Stimulated activated CD8-positive, alpha-beta memory T cell treated with anti-CD3 and anti-CD28 coated beads, Interleukin-15, amount 100 ng/mL, for 1 hour (primary cell): ENCODE measurements around the gene ZNF606.
A peak's percentile ranks its signal among the peaks of the same experiment; 100 is the strongest.
"Not testable (repeated sequence)": the region's sequence is repeated elsewhere in the genome, so short reads cannot be mapped to it uniquely, and the experiment has no call there.

Source experiments
- DNase-seq: peaks from one replicate; pipeline ENCODE4 v3.0.0-alpha.2; 2020; ENCODE audit warnings: low read depth

The ZNF606 gene

DNA sequence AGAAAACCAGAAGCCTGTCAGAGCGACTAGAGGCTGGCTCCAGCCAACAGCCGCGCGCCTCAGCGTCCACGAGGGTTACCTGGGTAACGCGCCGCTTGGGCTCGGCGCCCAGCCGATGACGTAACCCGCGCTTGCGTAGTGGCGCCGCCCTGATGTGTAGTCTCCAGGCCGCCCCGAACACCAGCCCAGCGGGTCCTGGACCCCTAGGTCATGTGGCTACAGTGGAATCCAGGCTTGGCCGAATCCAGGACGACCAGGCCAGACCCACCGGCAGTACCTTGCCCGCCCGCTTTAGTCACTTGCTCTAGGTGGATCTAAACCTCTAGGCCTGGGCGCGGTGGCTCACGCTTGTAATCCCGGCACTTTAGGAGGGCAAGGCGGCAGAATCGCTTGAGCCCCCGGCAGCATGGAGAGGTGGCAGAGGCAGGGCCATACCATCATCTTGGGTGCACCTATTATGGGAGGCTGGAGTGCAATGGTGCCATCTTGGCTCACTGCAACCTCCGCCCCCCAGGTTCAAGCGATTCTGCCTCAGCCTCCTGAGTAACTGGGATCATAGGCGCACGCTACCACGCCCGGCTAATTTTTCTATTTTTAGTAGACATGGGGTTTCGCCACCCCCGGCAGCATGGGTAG lies 7.2 kb upstream of the ZNF606 start:
- DNase-seq: no peak

DNA sequence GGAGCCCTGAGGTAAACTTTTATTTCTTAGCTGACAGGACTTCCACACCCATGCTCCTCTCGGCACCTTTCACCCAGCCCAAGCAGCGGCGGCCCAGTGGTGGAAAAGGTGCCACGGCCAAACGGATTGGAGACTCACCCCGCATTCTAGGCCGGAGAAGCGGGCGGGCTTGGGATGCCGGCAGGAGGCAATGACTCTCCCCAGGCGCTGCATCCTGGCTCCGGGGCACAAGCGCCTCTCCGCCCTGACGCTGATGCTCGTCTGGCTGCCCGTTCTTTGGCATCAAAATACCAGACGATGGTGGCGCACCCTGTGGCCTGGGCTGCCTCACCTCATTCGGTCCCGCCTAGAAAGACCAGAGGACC lies 6.7 kb upstream of the ZNF606 start:
- DNase-seq: no peak

DNA sequence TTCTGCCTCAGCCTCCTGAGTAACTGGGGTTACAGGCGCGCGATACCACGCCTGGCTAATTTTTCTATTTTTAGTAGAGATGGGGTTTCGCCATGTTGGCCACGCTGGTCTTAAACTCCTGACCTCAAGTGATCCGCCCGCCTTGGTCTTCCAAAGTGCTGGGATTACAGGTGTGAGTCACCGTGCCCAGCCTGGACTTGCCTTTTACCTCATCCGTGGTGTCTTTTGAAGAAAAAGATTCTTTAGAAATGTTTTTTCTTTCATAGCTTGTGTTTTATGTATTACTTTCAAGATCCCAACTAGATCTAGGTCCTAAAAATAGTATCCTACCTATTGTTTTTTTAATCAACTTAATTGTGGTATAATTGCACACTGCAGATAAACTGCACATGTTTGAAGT lies 6.3 kb upstream of the ZNF606 start:
- DNase-seq: not testable (repeated sequence)

DNA sequence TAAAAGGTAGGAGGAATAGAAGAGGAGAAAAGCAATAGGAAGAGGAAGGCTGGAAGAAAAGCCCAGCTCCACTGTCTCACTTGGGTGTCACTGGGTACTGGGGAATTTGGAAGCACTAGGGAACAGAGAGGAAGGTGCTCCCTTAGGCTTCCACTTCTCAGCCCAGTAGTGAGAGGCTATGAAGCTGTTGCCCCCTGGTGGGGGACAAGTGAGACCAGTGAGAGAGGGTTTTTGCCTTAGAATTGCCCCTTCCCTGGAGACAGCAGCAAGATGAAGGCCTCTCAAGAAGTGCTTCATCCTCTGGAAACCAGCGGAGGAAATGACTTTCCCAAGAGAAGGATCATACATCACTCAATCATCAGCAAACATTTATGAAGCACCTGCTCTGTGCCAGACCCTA lies 4.7 kb upstream of the ZNF606 start:
- no peak for DNase-seq

DNA sequence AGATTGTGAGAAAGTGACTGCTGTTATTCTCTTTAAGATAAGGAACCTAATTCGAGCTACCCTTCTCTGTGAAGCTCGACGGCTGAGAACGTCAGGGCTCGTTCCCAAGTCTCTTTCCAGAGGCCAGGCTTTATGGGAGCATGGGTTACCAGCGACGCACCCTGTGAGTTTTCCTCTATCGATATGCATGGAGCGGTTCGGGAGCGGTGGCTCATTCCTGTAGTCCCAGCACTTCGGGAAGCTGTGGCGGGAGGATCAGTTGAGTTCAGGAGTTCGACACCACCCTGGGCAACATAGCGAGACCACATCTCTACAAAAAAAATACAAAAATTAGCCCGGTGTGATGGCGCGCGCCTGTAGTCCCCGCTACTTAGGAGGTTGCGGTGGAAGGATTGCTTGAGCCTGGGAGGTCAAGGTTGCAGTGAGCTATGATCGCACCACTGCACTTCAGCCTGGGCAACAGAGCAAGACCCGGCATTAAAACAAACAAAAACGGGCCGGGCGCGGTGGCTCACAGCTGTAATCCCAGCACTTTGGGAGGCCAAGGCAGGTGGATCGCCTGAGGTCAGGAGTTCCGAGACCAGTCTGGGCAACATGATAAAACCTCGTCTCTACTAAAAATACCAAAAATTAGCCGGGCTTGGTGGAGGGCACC lies 681 bp upstream of the ZNF606 start:
- no peak for DNase-seq

DNA sequence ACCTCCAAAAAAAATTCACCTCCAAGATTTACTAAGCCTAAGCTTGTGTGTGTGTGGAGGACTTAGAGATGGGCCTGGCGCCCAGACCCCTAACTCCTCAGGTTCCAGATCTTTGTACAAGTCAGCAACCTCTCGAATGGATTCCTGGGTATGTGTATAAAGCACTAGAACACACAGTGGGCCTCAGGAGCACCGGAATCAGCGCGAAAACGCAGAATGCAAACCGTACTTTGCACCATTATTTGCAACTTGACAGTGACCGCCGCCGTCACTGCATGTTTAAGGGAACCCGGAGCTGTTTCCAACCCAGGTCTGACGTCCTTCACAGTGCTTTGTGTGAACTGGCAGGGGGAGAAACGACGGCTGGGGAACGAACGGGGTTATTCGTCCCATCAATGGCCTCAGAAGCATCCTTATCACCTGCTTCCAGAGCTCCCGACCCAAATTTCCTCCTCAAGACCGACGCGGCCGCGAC lies 688 bp downstream of the ZNF606 start:
- no peak for DNase-seq

DNA sequence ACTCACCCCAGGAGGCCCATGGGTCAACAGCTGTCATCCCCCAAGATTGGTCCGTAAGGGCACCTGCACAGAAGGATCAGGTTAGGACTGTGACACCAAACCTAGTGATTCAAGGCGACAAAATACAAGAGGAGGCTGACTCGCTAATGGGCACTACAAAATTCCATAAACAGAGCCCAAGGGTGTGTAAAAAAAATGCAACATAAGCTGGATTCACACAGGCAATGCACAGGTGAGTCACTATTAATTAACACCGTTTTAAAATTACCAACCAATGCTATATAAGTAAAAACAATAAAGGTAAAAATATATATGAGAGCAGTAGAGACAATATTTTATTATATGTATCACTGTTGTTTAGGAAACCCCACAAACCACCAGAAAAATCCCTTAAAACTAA lies 1.9 kb downstream of the ZNF606 start:
- DNase-seq: no peak

DNA sequence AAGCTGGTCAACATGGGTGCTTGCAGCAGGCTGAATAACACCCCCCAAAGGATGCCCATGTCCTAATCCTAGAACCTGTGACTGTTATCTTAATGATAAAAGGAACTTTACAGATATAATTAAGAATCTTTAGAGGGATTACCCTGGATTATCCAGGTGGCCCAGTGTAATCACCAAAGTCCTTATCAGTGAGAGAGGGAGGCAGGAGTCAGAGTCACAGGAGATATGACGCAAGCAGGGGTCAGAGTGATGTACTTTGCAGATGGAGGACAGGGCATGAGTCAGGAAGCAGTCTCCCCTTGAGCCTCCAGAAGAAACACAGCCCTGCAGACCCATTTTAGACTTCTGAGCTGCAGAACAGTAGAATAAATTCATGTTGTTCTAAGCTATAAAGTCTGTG lies 9.8 kb downstream of the ZNF606 start:
- no peak for DNase-seq

DNA sequence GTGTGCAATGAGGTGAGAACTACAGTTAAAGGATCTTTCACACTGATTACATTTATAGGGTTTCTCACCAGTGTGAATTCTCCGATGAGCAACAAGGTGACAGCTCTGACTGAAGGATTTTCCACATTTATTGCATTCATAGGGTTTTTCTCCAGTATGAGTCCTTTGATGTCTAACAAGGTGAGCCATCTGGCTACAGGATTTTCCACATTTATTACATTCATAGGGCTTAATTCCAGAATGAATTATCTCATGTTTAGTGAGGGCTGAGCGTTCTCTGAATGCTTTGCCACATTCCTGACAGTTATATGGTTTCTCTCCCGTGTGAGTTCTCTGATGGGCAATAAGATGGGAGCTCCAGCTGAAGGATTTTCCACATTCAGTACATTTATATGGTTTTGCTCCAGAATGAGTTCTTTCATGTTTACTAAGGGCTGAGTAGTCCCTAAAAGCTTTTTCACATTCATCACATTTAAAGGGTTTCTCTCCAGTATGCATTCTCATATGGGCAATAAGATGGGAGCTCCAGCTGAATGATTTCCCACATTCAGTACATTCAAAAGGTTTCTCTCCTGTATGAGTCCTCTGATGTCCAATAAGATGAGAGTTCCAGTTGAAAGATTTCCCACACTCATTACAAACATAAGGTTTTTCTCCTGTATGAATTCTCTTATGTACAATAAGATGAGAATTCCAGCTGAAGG lies 23.9 kb downstream of the ZNF606 start:
- no peak for DNase-seq

DNA sequence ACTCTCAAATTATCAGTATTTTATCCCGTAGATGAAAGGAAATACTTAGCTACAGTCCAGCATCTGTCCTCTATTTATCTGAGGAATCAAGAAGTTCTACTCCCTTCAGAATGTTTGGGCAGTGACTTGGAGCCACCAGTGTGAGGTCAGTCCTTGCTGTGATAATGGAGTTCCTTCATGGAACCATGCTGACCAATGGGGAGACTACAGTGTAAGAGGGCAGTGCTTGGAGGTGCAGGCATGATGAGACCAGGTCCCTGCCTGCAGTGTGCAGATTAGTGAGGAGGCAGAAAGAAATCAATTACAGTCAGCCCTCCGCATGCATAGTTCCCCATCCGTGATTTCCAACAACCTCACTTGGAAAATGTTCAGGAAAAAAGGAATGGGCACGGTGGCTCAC lies 28.2 kb downstream of the ZNF606 start, which contains the start of gene C19orf18:
TSS of gene C19orf18 (minus strand) at position 101 of the 400 bp plus-strand sequence. CDS start 102 bp downstream, outside the sequence.
- DNase-seq: no peak

DNA sequence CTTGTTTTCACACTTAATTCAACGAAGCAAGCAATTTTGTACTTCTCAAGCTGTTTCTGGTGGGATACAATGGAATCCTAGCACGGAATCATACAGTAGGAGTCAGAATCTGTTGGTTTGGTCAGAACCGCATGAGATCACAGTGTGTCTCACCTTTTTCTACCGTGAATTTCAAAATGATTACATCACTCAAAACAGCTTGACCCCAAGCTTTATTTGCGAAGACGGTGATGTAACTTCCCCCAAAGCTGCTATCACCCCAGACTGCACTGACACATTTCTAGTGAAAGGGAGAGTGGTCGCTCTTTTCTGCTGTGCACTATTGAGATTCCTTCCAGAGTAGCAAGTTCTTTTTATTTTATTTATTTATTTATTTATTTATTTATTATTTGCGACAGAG lies 37.9 kb downstream of the ZNF606 start:
- no peak for DNase-seq

DNA sequence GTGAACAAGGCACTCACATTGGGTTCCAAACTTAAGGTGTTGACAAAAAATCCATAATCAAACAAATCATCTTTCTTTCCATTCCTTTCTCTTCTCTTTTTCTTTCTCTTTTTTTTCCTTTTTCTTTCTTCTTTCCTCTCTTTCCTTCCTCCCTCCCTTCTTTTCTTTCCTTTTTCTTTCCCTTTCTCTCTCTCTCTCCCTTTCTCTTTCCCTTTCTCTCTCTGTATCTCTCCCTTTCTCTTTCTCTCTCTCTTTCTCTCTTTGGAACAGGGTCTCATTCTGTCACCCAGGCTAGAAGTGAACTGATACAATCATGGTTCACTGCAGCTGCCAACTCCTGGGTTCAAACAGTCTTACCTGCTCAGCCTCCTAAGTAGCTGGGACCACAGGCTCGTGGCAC lies 40.8 kb downstream of the ZNF606 start:
- no peak for DNase-seq

DNA sequence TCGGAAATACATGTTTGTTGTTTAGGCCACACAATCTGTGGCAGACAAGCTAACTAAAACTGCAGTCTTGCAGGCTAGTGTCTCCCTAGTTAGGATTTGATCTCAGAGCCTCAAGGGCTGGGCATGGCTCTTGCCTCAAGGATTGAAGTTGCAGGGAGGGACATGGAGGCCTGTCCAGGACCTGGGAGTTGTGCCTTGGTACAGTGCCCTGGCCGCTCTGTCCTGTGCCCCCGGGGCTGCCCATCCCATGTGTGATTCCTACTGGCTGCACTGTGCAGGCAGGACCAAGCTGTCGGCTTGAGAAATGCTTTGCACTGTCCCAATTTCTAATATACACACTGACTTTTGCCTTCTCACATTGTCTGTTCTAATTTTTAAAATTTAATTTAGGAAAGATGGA lies 47.6 kb downstream of the ZNF606 start:
- DNase-seq: no peak

DNA sequence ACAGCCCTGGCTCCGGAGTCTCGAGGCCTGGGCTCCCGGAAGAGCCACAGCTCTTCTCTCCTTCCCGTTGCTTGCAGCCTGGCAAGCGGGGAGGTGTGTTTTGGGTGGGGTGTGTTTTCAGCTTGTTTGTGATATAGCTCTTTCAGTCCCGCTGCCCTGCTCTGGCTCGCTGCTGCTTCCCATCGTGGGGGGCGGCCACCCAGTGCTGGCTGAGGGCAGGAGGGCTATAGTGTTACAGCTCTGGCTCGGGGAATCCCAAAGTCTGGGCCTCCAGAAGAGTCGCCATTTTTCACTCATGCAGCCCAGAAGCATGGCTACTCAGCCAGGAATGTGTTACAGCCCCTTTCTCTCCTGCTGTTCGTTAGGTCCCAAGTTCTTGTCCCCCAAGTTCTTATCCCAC lies 52.9 kb downstream of the ZNF606 start:
- no peak for DNase-seq

DNA sequence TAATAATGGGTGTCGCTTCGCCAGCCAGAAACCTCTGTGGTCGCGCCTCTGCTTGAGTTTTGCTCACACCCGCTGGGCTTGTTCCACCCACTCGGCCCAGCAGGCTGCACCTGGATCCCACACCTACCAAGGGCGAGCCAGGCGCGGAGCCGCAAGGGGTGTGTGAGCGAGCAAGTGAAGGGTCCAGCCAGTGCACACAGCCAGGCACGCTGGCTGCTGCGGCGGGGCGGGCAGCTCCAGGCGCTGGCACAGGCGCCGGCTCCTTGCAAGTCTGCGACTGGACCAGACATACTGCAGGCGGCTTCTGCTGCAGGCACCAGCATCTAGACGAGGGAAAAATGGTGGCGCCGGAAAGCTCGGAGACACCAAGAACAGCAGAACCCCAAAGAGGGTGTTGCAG lies 53.3 kb downstream of the ZNF606 start:
- no peak for DNase-seq

DNA sequence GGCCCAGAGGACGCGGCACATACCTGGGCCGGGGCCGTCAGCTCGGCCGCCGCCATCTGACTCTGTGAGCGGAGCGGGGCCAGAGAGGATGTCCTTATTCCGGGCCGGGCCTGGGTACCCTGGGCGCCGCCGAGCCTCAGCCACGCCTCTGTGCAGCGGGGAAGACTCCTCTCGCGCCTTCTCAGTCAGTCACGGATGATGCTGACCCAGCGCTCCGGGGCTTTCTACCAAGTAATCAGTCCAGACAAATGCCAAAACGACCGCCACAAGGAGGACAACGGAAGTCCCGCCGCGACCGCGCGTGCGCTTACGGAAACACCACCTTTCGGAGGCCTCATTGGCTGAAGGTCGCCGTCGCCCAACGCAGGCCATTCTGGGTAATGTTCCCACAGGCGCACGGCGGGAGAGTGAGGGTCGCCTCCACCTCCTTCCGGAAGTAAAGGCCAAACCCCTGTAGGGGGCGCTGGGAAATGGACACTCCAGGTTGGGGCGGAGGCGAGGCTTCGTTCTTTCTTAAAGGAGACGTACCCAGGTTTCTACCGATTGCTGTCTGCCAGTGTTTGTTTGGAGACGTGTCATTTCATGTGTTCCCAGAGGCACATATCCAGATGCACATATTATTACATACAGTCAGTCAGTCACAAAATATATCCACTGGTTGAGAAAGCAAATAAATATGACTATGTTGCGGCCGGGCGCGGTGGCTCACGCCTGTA lies 55.0 kb downstream of the ZNF606 start, which contains the start of gene ZNF256:
TSS of gene ZNF256 (minus strand) at position 288 of the 716 bp plus-strand sequence. CDS start at position 56, 232 bp downstream.
- DNase-seq: peak; percentile 71

DNA sequence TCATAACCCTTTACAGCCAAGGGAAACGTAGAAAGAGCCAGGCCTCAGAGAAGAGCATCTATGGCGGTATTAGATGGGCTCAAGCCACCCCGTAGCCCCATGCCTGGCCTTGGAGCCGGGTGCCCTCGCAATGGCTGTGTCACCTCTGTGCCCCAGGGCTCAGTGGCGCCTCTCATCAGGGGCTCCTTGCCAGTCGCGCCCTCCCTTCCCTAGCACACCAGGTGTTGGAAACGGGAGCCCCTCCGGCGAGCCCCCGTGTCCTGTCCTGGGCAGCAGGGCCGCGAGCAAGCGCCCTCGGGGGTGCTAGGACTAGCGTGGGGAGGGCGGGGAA lies 55.6 kb downstream of the ZNF606 start:
- no peak for DNase-seq

DNA sequence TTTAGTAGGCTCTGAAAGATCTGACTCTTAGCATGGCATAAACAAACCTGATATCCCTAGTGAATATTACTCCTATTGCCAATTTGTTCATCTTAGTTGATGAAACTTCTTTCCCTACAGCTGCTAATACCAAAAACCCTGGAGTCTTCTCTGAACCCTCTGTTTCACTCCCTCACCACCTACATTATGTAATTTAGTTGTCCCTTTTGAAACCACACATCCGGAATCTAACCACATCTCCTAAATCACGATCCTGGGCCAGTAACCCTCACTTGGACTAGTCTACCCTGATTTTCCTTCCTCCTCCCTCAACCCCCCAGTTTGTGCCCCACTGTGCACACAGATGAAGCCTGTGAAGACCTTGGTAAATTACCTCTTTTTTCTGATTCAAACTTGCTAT lies 56.3 kb downstream of the ZNF606 start:
- no peak for DNase-seq

DNA sequence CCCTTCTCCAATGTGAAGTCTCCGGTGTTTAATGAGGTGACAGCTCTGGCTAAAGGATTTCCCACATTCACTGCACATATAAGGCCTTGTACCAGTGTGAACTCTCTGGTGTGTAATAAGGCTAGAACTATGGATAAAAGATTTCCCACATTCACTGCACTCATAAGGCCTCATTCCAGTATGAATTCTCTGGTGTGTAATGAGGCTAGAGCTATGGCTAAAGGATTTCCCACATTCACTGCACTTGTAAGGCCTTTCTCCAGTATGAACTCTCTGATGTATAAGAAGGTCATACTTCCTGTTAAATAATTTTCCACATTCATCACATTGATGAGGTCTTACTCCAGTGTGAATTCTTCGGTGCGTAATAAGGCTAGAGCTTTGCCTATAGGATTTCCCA lies 61.0 kb downstream of the ZNF606 start:
- no peak for DNase-seq

DNA sequence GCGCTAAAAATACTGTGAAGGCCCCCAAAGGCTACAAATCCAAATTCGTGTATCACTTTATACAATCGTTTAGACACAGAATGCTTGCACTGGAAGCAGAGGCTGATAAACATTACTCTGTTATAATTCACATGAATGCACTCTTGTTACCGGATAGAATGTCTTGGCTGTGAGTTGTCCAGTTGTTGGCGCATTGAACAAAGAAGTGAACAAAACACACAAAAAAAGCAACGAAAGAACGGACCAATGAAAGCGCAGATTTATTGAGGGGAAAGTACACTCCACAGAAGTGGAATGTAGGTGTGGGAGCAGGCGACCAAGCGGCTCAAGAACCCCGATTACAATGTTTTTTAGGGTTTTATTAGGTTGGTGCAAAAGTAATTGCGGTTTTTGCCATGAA lies 66.9 kb downstream of the ZNF606 start:
- DNase-seq: no peak

DNA sequence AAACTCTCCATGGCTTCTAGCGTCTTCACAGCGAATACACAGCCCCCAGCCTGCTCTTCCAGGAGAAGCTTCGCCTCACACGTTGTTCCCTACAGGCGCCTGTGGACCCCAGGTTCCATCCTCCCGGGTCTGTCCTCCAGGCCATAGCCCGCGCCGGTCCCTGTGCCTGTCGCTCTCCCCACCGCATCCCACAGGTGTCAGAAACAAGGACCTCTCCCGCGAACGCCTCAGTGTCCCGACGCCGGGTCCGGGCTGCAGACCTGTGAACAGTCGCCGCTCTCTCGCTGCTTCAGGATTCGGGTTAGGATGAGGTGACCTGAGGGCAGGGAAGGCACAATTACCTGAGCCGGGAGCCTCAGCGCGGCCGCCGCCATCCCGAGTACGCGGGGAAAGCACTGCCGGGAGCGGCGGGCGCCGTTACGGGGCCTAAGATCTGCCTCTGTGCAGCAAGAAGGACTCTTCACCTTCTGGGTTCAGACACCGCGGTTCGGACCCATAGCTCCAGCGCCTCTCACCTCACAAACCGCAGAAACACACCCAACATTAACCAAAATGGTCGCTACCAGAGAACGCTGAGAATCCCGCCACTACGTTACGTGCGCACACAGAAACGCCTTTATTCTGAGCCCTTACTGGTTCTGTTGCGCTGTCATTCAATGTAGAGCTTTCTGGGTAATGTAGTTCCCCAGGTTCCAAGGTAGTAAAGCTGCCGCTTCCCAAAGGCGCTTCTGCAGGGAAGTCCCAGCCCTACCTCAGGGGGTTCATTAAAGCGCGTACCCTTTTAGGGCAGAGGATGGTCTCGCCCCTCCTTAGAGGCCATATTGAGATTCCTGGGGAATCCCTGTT lies 67.6 kb downstream of the ZNF606 start, which contains the start of gene ZNF418:
TSS of gene ZNF418 (minus strand) at position 583 of the 846 bp plus-strand sequence. CDS start 1,580 bp downstream, outside the sequence.
- no peak for DNase-seq

DNA sequence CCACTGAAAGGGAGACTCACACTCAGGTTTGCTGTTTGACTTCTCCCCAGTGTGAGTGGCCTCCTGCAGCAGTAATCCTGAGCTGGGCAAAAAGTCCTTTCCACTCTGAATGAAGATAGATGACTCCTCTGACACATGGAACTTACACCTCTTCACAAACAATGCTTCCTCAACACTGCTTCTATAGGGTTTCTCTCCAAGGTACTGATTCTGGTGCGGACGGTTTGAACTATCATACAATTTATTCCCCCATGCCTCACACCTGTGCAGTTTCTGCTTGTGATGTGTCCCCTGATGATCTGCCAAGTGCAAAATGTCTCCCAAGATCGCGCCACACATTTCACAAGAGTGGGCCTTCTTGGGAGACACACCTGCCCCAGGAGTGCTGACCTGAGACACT lies 75.0 kb downstream of the ZNF606 start:
- no peak for DNase-seq
